DMS79 (cell line): Measurements from ENCODE around the gene ATRX.

Experiments
- DNase-seq: peaks from one replicate; lab custom pipeline; 2025; lab: John Stamatoyannopoulos, UW

Gene ATRX

DNA sequence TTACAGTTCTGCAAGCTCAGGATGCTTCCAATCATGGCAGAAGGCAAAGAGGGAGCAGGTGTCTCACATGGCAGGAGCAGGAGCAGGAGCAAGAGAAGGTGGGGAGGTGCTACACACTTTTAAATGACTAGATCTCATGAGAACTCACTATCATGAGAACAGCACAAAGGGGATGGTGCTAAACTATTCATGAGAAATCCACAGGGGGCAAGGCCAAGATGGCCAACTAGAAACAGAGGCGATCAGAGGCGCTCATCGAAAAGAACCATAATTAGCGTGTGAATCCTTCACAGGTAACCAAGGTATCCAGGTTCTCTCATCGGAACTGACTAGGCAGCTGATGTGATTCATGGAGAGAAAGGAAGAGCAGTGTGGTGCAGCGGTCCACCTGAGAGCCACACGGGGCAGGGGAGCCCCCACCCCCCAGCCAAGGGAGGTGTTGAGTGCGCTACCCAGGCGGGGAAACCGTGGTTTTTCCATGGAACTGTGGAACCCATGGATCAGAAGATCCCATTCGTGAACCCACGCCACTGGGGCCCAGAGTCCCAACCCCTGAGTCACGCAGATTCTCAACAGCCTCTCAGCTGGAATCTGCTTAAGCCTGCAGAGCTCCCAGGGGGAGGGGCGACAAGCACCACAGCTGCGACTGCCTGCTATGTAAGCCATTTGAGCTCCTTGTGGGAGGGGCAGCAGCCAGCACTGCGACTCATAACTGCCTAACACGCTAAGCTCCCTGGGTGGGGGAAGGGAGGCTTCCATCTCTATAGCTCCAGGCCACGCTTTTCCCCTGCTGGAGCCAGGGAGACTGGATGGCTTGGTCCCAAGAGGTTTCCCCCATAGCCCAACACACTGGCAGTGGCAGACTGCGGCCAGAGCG, 292.1 kb downstream of the ATRX start:
- no peak for DNase-seq

DNA sequence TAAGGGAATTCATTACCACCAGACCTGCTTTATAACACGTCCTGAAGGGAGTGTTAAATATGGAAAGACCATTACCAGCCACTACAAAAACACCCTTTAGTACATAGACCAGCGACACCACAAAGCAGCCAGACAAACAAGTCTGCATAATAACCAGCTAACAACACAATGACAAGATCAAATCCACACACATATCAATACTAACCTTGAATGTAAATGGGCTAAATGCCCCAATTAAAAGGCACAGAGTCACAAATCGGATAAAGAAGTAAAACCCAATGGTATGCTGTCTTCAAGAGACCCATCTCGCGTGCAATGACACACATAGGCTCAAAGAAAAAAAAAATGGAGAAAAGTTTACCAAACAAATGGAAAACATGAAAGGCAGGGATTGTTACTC, 302.0 kb downstream of the ATRX start:
- DNase-seq, result no peak

DNA sequence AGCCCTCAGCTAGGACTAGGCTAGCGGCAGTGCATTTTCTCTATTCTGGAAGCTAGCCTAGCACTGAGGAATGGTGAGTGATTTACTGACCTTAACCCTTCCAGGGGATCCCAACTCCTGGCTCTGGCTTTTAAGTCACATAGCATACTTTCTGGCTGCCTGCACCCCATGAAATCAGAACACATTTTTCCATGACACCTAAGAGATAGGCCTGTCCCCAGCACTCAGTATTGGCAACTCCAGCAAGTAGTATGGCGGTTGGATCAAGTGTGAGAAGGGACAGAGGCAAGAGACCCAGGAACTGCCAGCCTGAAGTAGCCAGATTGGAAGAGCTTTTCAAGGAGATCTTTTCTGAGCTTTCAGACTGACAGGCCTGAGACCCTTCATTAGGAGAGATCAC, 330.6 kb downstream of the ATRX start:
- no peak for DNase-seq
